ENCODE data around the gene HIPK2.
A peak's percentile ranks its signal among the peaks of the same experiment; 100 is the strongest.

HIPK2 gene

GRCh38 chr7:139783647-139784385, 6.0 kb upstream of the HIPK2 start:
- no peak for DNase-seq (ENCODE audit: low read depth in 2 of 2)

GRCh38 chr7:139782932-139783331, 5.1 kb upstream of the HIPK2 start:
- no peak for DNase-seq (ENCODE audit: low read depth in 2 of 2)

GRCh38 chr7:139777133-139777891, 486 bp downstream of the HIPK2 start:
- peak in 1 of 2 donors; percentile 41 for DNase-seq (ENCODE audit: low read depth in 2 of 2)

GRCh38 chr7:139776486-139777132, 1.2 kb downstream of the HIPK2 start:
- DNase-seq (ENCODE audit: low read depth in 2 of 2): peak in 1 of 2 donors; percentile 11

- peak; percentile 13 to 44 for DNase-seq (ENCODE audit: low read depth in 2 of 2)
Measured at GRCh38 chr7:139775829-139776266, 1.9 kb downstream of the HIPK2 start.

GRCh38 chr7:139774376-139774775, 3.4 kb downstream of the HIPK2 start:
- no peak for DNase-seq (ENCODE audit: low read depth in 2 of 2)

GRCh38 chr7:139773371-139773770, 4.4 kb downstream of the HIPK2 start:
- no peak for DNase-seq (ENCODE audit: low read depth in 2 of 2)

- DNase-seq (ENCODE audit: low read depth in 2 of 2): no peak
Measured at GRCh38 chr7:139772873-139773272, 4.9 kb downstream of the HIPK2 start.

- DNase-seq (ENCODE audit: low read depth in 2 of 2): no peak
Measured at GRCh38 chr7:139772115-139772514, 5.7 kb downstream of the HIPK2 start.

GRCh38 chr7:139771001-139771956, 6.5 kb downstream of the HIPK2 start:
- DNase-seq (ENCODE audit: low read depth in 2 of 2): no peak

GRCh38 chr7:139769761-139770160, 8.0 kb downstream of the HIPK2 start:
- DNase-seq (ENCODE audit: low read depth in 2 of 2): no peak

- no peak for DNase-seq (ENCODE audit: low read depth in 2 of 2)
Measured at GRCh38 chr7:139769066-139769465, 8.7 kb downstream of the HIPK2 start.

GRCh38 chr7:139768249-139768824, 9.5 kb downstream of the HIPK2 start:
- no peak for DNase-seq (ENCODE audit: low read depth in 2 of 2)

- DNase-seq (ENCODE audit: low read depth in 2 of 2): no peak
Measured at GRCh38 chr7:139767561-139767982, 10.2 kb downstream of the HIPK2 start.

- no peak for DNase-seq (ENCODE audit: low read depth in 2 of 2)
Measured at GRCh38 chr7:139765143-139765542, 12.7 kb downstream of the HIPK2 start.

GRCh38 chr7:139763330-139763729, 14.5 kb downstream of the HIPK2 start:
- DNase-seq (ENCODE audit: low read depth in 2 of 2): no peak

- DNase-seq (ENCODE audit: low read depth in 2 of 2): no peak
Measured at GRCh38 chr7:139762886-139763285, 14.9 kb downstream of the HIPK2 start.

- no peak for DNase-seq (ENCODE audit: low read depth in 2 of 2)
Measured at GRCh38 chr7:139758388-139758787, 19.4 kb downstream of the HIPK2 start.

- no peak for DNase-seq (ENCODE audit: low read depth in 2 of 2)
Measured at GRCh38 chr7:139757968-139758367, 19.8 kb downstream of the HIPK2 start.

GRCh38 chr7:139753693-139754111, 24.1 kb downstream of the HIPK2 start:
- DNase-seq (ENCODE audit: low read depth in 2 of 2): no peak

GRCh38 chr7:139753081-139753692, 24.6 kb downstream of the HIPK2 start:
- no peak for DNase-seq (ENCODE audit: low read depth in 2 of 2)
